Kidney epithelial cell (primary cell): ENCODE measurements around the gene CWC27. TPM values are rescaled to one million over a fixed set of nuclear protein-coding genes. Genes with fewer than 3 reads are reported as not detected.

ENCODE experiments used
- DNase-seq: peaks from one replicate; pipeline ENCODE4 v3.0.0-alpha.2; 2010; ENCODE audit warnings: low read depth
- H3K27me3 ChIP-seq: 2 replicates; pipeline ENCODE4 v1.6.0; 2011; ENCODE audit warnings: low read length; ENCODE audit not compliant: control insufficient read depth, insufficient read depth
- H3K36me3 ChIP-seq: 2 replicates; pipeline ENCODE4 v1.5.1; 2011; ENCODE audit warnings: low read length; ENCODE audit not compliant: control insufficient read depth, insufficient read depth
- H3K4me3 ChIP-seq: 2 replicates; pipeline ENCODE4 v1.5.1; 2011; ENCODE audit warnings: low read depth, mild to moderate bottlenecking, control low read depth, low read length
- CTCF ChIP-seq: IDR thresholded peaks from 2 replicates; pipeline ENCODE4 v1.5.1; 2011; ENCODE audit warnings: mild to moderate bottlenecking, moderate library complexity, low read length, control low read depth, inconsistent platforms; ENCODE audit not compliant: insufficient read depth, poor library complexity, severe bottlenecking
- total RNA-seq: library from RNA; depleted of rRNA; stranded (reverse); fragments of >200 nt; gene quantifications from 2 replicates; pipeline ENCODE4 v1.2.3, GENCODE V29; 2015

CWC27 gene
- total RNA-seq, 1 donor from 2014 or later, result 23.6 TPM

GRCh38 chr5:64790210-64790609 is 21.5 kb downstream of the CWC27 start:
- TF ChIP-seq CTCF, result no peak
- Histone ChIP-seq H3K27me3 (no peaks in the 10 kb centered on the region), H3K36me3 (no peaks in the 10 kb centered on the region), H3K4me3 (no peak overlapping the region)
- DNase-seq, result no peak

DNA sequence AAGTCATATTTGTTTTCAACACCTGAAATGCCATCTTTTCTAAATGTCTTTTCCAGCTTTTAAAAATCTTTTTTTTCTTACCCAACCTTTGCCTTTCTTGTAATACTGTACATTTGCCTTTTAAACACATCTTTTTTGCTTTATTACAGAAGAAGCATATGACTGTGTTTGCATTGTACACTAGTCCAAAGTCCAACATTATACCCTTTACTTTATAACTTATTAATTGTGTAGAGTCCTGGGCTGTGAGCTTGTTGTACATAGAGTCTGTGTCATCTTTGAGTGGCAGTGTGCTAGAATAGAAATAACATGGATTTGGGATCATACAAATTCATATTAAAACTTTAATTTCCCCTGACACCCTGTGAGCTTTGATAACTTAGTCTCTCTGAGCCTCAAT is 23.7 kb downstream of the CWC27 start:
- no peak for DNase-seq
- no peaks in the 10 kb centered on the region for H3K36me3 ChIP-seq
- TF ChIP-seq CTCF, result no peak
- H3K4me3 ChIP-seq, result no peak overlapping the region
- no peaks in the 10 kb centered on the region for H3K27me3 ChIP-seq

GRCh38 chr5:64794053-64794770 is 25.5 kb downstream of the CWC27 start:
- no peaks in the 10 kb centered on the region for H3K27me3 ChIP-seq
- no peak for DNase-seq
- H3K4me3 ChIP-seq, result no peak overlapping the region
- no peak for TF ChIP-seq CTCF
- H3K36me3 ChIP-seq, result no peaks in the 10 kb centered on the region

DNA sequence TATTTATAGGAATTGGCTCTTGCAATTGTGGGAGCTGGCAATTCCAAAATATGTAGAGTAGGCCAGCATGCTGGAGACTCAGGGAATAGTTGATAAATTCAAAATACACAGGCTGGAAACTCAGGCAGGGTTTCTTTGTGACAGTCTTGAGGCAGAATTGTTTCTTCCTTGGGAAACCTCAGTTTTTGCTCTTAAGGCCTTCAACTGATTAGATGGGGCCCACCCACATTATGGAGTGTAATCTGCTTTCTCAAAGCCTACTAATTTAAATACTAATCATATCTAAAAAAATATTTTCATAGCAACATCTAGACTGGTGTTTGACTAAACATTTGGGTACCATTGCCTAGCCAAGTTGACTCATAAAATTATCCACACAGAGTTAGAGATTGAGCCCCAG is 27.6 kb downstream of the CWC27 start:
- DNase-seq, result no peak
- Histone ChIP-seq H3K36me3 (no peaks in the 10 kb centered on the region), H3K4me3 (no peak overlapping the region), H3K27me3 (no peaks in the 10 kb centered on the region)
- TF ChIP-seq CTCF, result no peak

DNA sequence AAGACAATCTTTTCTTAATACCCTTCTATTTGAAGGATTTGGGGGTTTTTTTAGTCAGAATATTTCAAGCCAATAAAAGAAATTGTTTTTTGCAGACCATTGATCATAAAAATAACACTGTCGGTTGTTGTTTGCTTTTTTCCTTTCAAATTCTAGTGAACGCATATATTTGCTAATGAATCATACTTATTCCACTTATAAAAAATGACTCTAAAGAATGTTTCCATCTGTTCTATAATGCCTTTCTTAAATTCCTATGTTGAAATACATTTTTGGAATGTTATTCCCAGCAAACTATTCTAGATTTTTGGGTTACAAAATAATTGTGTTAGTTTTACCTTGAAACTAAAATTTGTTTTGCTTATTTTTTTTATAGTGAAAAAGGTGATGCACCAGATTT is 32.2 kb downstream of the CWC27 start:
- H3K4me3 ChIP-seq, result no peak overlapping the region
- no peak for DNase-seq
- TF ChIP-seq CTCF, result no peak
- no peaks in the 10 kb centered on the region for H3K36me3 ChIP-seq
- no peaks in the 10 kb centered on the region for H3K27me3 ChIP-seq

DNA sequence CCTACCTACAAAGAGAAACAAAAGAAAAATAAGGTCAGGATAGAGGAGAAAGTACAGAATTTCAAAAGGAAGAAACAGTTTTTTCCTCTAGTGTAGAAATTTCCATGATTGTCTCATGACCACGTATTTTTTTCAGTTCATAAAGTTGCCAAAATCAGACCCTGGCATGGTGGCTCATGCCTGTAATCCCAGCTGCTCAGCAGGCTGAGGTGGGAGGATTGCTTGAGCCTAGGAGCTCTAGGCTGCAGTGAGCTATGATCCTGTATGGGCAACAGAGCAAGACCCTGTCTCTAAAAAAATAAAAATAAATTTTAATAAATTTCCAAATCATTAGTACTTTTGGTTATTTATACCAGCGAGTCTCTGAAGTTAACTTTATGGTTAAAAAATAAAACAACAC is 37.8 kb downstream of the CWC27 start:
- H3K36me3 ChIP-seq, result no peaks in the 10 kb centered on the region
- no peak overlapping the region for H3K4me3 ChIP-seq
- DNase-seq, result no peak
- no peaks in the 10 kb centered on the region for H3K27me3 ChIP-seq
- TF ChIP-seq CTCF, result no peak
